GM12891 (cell line): ENCODE results near the gene RELA.

Experiments
- POLR2A ChIP-seq: IDR thresholded peaks from 2 replicates; pipeline ENCODE4 v1.6.1; 2011; ENCODE audit warnings: low read depth, low read length, control low read depth
- POLR2AphosphoS5 ChIP-seq: IDR thresholded peaks from 2 replicates; pipeline ENCODE4 v1.6.1; 2011; ENCODE audit warnings: low read depth, low read length, control low read depth
- POU2F2 ChIP-seq: IDR thresholded peaks from 2 replicates; pipeline ENCODE4 v1.6.1; 2011; ENCODE audit warnings: low read depth, mild to moderate bottlenecking, control low read depth, low read length, moderate library complexity
- SPI1 ChIP-seq: IDR thresholded peaks from 2 replicates; pipeline ENCODE4 v1.6.1; 2011; ENCODE audit warnings: low read depth, low read length, control low read depth
- TAF1 ChIP-seq: IDR thresholded peaks from 2 replicates; pipeline ENCODE4 v1.6.1; 2011; ENCODE audit warnings: low read depth, low read length, control low read depth

- TF ChIP-seq POU2F2 (no peak), TAF1 (no peak), POLR2A (no peak), POLR2AphosphoS5 (0 out of 2 replicates have a peak, but pooled peaks have one; percentile 3), SPI1 (no peak)
Measured at GRCh38 chr11:65634440-65634839, 28.3 kb downstream of the RELA start.
